Gastroesophageal sphincter (tissue), 4 donors: ENCODE data around the gene TSPO2. TPM values are rescaled to one million over a fixed set of nuclear protein-coding genes. Genes with fewer than 3 reads are reported as not detected.
"Not testable (repeated sequence)": the region's sequence is repeated elsewhere in the genome, so short reads cannot be mapped to it uniquely, and the experiment has no call there.

Experiments
- ATAC-seq: fragments of 150-250 bp; one replicate; pipeline ENCODE4 v1.9.1; 2016; ENCODE audit warnings: mild to moderate bottlenecking, moderate library complexity
- H3K27ac ChIP-seq, 4 donors: fragments of 200-600 bp; sonication (generic) in 3 of 4; 1 replicate in 3 of 4; 2 replicates in 1 of 4; pipeline ENCODE4 v1.5.1; 2016 to 2019
- H3K27me3 ChIP-seq: fragments of 200-600 bp; sonication (generic); one replicate; pipeline ENCODE4 v1.5.1; 2019
- H3K36me3 ChIP-seq, 2 donors: fragments of 200-600 bp; sonication (generic); one replicate each; pipeline ENCODE4 v1.5.1; 2019; ENCODE audit warnings: control low read depth in 1 of 2
- H3K4me1 ChIP-seq, 3 donors: fragments of 200-600 bp; sonication (generic); 1 replicate in 2 of 3; 2 replicates in 1 of 3; pipeline ENCODE4 v1.5.1; 2016 to 2019; ENCODE audit warnings: control low read depth in 2 of 3
- H3K4me3 ChIP-seq, 2 donors: fragments of 200-600 bp; sonication (generic); one replicate each; pipeline ENCODE4 v1.5.1; 2019; ENCODE audit warnings: mild to moderate bottlenecking in 1 of 2, moderate library complexity in 1 of 2
- H3K9me3 ChIP-seq, 3 donors: fragments of 200-600 bp; sonication (generic); one replicate each; pipeline ENCODE4 v1.5.1; 2017 to 2019; ENCODE audit warnings: control low read depth in 2 of 3
- EP300 ChIP-seq: sonication (generic); formaldehyde crosslinking; IDR thresholded peaks from one replicate; pipeline ENCODE4 v1.6.1; 2017; ENCODE audit warnings: antibody characterized with exemption, mild to moderate bottlenecking
- POLR2A ChIP-seq, 2 donors: fragments of 450-650 bp; IDR thresholded peaks; one replicate each; pipeline ENCODE4 v1.6.1; 2017; ENCODE audit warnings: antibody characterized with exemption in 2 of 2, mild to moderate bottlenecking in 2 of 2, moderate library complexity in 1 of 2
- POLR2AphosphoS5 ChIP-seq: sonication (generic); formaldehyde crosslinking; IDR thresholded peaks from one replicate; pipeline ENCODE4 v1.6.1; 2017; ENCODE audit warnings: antibody characterized with exemption
- WGBS, 2 donors: methylation state at CpG; one replicate each; pipeline ENCODE4 v1.1.5; 2018; ENCODE audit warnings: low coverage in 1 of 2; 5-methylcytosine and 5-hydroxymethylcytosine counted together
- total RNA-seq, 4 donors: library from RNA; depleted of rRNA; stranded (reverse); fragments of >200 nt; gene quantifications; one replicate each; pipeline ENCODE4 v1.1.0, GENCODE V29; 2016
- TF ChIP-seq, protein P1 (sequence below), 4 experiments: fragments of 200-600 bp in 2 of 4; fragments of 450-650 bp in 2 of 4; sonication (generic) in 1 of 4; IDR thresholded peaks; one replicate each; pipeline ENCODE4 v1.5.1; 2017 to 2019; ENCODE audit warnings: antibody characterized with exemption in 4 of 4, mild to moderate bottlenecking in 2 of 4, moderate library complexity in 2 of 4

Gene TSPO2
- total RNA-seq, 4 donors from 2014 or later = not detected

DNA sequence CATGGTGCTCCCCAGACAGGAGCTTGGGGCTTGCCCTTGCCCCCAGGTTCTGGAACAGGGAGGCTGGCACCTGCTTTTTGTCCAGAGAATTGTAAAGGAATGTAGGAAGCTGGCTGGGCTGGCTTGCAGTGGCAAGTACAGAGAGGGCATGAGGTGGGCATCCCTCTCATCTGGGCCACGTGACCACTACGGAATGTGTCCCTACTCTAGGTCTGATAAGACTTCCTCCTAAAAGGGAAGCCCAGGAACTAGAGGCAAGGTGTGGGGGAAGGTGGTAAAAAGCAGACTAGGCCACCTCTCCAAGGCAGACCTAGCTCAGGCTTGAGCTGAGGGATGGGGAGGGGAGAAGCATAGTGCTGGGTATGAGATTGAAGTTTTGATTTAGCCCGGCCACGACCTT lies 42.0 kb upstream of the TSPO2 start:
- WGBS, 2 donors = 93% methylated on average over 3 of the region's 4 CpGs; no CpG with 5 or more reads in 1 of the 2 donors
- Histone ChIP-seq H3K27ac (no peak overlapping the region), H3K4me3 (no peak overlapping the region), H3K27me3 (no peaks in the 10 kb centered on the region), H3K4me1 (peaks cover 0 to 28% (median 8%) of the 10 kb centered on the region in 3 donors), H3K36me3 (no peaks in the 10 kb centered on the region), H3K9me3 (no peaks in the 10 kb centered on the region)
- TF ChIP-seq, protein P1, sequence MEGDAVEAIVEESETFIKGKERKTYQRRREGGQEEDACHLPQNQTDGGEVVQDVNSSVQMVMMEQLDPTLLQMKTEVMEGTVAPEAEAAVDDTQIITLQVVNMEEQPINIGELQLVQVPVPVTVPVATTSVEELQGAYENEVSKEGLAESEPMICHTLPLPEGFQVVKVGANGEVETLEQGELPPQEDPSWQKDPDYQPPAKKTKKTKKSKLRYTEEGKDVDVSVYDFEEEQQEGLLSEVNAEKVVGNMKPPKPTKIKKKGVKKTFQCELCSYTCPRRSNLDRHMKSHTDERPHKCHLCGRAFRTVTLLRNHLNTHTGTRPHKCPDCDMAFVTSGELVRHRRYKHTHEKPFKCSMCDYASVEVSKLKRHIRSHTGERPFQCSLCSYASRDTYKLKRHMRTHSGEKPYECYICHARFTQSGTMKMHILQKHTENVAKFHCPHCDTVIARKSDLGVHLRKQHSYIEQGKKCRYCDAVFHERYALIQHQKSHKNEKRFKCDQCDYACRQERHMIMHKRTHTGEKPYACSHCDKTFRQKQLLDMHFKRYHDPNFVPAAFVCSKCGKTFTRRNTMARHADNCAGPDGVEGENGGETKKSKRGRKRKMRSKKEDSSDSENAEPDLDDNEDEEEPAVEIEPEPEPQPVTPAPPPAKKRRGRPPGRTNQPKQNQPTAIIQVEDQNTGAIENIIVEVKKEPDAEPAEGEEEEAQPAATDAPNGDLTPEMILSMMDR (IDR thresholded peaks at IDR 0.05) = no peak
- no peak for TF ChIP-seq EP300
- no peak for TF ChIP-seq POLR2A (IDR thresholded peaks at IDR 0.05)
- TF ChIP-seq POLR2AphosphoS5 = no peak
- no peak for ATAC-seq

DNA sequence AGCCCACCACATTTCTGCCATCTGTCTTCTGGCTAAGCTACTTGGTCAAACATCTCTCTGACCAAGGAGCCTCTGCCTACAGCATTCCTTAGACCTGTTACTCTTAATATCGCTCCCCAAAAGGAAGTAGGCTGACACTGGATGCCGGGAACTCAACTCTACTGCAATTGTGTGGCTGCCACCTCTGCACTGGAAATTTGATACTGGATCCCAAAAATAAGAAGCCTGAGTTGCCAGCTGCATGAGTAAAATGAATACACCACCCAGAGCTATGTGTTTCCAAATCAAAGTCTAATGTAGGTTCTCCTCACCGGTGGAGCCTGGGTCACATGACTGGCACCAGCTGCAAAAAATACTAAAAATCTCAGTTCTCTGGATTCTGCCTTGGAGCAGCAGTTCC lies 40.1 kb upstream of the TSPO2 start:
- Histone ChIP-seq H3K27ac (no peak overlapping the region), H3K36me3 (no peaks in the 10 kb centered on the region), H3K9me3 (no peaks in the 10 kb centered on the region), H3K4me3 (no peak overlapping the region), H3K4me1 (peaks cover 0 to 13% (median 0%) of the 10 kb centered on the region in 3 donors), H3K27me3 (no peaks in the 10 kb centered on the region)
- TF ChIP-seq POLR2AphosphoS5 = no peak
- TF ChIP-seq POLR2A (IDR thresholded peaks at IDR 0.05) = no peak
- WGBS, 2 donors = 82 to 83% methylated on average over 2 to 3 of the region's 3 CpGs
- ATAC-seq = no peak

- peak; percentile 71 for ATAC-seq
- H3K4me3 ChIP-seq, H3K36me3 ChIP-seq, H3K4me1 ChIP-seq, H3K27me3 ChIP-seq, H3K9me3 ChIP-seq, H3K27ac ChIP-seq: not testable (repeated sequence)
- WGBS, 2 donors = 10% methylated on average over 2 of the region's 7 CpGs
- TF ChIP-seq, protein P1 (IDR thresholded peaks at IDR 0.05) = peak; percentile 52 to 69 (median 61)
These were observed 36.0 kb upstream of the TSPO2 start for GRCh38 chr6:41006217-41006616.

DNA sequence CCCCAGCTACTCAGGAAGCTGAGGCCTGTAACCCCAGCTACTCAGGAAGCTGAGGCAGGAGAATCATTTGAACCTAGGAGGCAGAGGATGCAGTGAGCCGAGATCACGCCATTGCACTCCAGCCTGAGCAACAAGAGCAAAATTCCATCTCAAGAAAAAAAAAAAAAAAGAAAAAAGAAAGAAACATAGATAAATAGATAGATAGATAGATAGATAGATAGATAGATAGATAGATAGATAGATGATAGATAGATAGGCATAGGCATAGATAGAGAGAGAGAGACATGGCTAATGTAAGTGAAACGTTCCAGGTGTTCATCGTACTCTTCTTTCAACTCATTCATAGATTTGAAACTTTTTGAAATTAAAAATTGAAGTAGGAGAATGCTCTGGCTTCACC lies 35.3 kb upstream of the TSPO2 start:
- H3K27ac ChIP-seq, H3K9me3 ChIP-seq, H3K4me3 ChIP-seq, H3K27me3 ChIP-seq, ATAC-seq, H3K36me3 ChIP-seq, H3K4me1 ChIP-seq: not testable (repeated sequence)
- WGBS, 2 donors = 94 to 95% methylated on average over 3 to 4 of the region's 4 CpGs

DNA sequence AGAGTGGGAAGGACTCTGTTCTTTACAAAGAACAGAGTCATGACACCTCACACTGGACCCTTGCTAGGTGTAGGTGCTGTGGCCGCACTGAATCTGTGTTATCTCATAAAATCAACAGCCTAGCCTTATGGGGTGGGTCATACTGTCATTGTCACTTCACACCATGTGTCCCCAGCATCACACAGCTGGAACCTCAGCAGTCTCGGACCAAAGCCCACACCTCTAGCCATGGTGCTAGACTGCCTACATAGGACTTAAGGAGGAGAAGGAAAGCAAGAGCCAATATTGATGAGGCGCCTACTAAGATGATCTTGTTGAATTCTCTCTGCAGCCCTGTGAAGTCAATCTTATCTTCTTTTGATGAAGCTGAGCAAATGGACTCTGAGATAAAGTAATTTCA lies 34.3 kb upstream of the TSPO2 start:
- no peaks in the 10 kb centered on the region for H3K36me3 ChIP-seq
- WGBS, 2 donors = 95 to 100% methylated on average over 2 to 3 of the region's 3 CpGs
- H3K4me1 ChIP-seq = no peaks in the 10 kb centered on the region
- no peaks in the 10 kb centered on the region for H3K27me3 ChIP-seq
- TF ChIP-seq, protein P1 (IDR thresholded peaks at IDR 0.05) = no peak
- no peak for TF ChIP-seq POLR2AphosphoS5
- TF ChIP-seq POLR2A (IDR thresholded peaks at IDR 0.05) = no peak
- no peak for TF ChIP-seq EP300
- ATAC-seq = no peak
- H3K27ac ChIP-seq = no peak overlapping the region
- no peaks in the 10 kb centered on the region for H3K9me3 ChIP-seq
- no peak overlapping the region for H3K4me3 ChIP-seq

DNA sequence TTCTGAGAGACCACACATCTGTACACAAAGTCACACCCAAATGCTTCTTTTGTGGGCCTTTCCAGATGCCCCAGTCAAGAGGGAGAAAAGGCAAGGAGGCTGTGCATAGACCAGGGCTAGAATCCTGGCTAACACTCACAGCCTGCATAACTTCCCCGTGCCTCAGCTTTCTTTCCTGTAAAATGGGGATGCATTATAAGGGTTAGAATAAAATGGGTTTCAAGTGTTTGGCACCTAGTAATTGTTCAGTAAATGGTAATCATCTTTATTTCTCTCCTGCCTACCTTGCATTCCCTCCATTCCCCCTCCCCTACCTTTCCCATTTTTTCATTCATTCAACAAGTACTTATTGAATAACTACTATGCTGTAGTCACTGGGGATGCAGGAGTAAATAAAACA lies 32.6 kb upstream of the TSPO2 start:
- H3K4me1 ChIP-seq = no peaks in the 10 kb centered on the region
- ATAC-seq = no peak
- no peaks in the 10 kb centered on the region for H3K27me3 ChIP-seq
- no peak for TF ChIP-seq EP300
- no peak for TF ChIP-seq POLR2AphosphoS5
- TF ChIP-seq POLR2A (IDR thresholded peaks at IDR 0.05) = no peak
- TF ChIP-seq, protein P1 (IDR thresholded peaks at IDR 0.05) = no peak
- no peaks in the 10 kb centered on the region for H3K9me3 ChIP-seq
- no peaks in the 10 kb centered on the region for H3K36me3 ChIP-seq
- no peak overlapping the region for H3K27ac ChIP-seq
- no peak overlapping the region for H3K4me3 ChIP-seq
- WGBS, 2 donors = 100% methylated on average over 1 of the region's 1 CpG; no CpG with 5 or more reads in 1 of the 2 donors
